H9 (cell line): Measurements from ENCODE around the gene KIF19. TPM values are rescaled to one million over a fixed set of nuclear protein-coding genes. Genes with fewer than 3 reads are reported as not detected.

ENCODE experiments used
- DNase-seq: peaks from one replicate; pipeline ENCODE4 v3.0.0-alpha.2; 2017
- H2AFZ ChIP-seq: one replicate; pipeline ENCODE4 v1.6.1; 2013; ENCODE audit warnings: mild to moderate bottlenecking, low read length, control low read depth, moderate library complexity
- H2AK5ac ChIP-seq: 2 replicates; pipeline ENCODE4 v1.6.1; 2013; ENCODE audit warnings: low read length, control low read depth, mixed read lengths; ENCODE audit not compliant: insufficient read length
- H2BK120ac ChIP-seq: one replicate; pipeline ENCODE4 v1.6.1; 2013; ENCODE audit warnings: low read depth, mild to moderate bottlenecking, low read length, control low read depth, inconsistent platforms; ENCODE audit not compliant: poor library complexity, severe bottlenecking
- H2BK12ac ChIP-seq: 2 replicates; pipeline ENCODE4 v1.6.1; 2013; ENCODE audit warnings: low read length, control low read depth, mixed read lengths, low read depth; ENCODE audit not compliant: insufficient read length
- H2BK15ac ChIP-seq: 2 replicates; pipeline ENCODE4 v1.6.1; 2013; ENCODE audit warnings: low read depth, low read length, control low read depth
- H2BK20ac ChIP-seq: one replicate; pipeline ENCODE4 v1.6.1; 2013; ENCODE audit warnings: low read depth, mild to moderate bottlenecking, low read length, control low read depth, inconsistent platforms; ENCODE audit not compliant: poor library complexity, severe bottlenecking
- H2BK5ac ChIP-seq: 2 replicates; pipeline ENCODE4 v1.6.1; 2013; ENCODE audit warnings: low read length, control low read depth, mixed read lengths; ENCODE audit not compliant: insufficient read length
- H3K14ac ChIP-seq: 2 replicates; pipeline ENCODE4 v1.6.1; 2013; ENCODE audit warnings: low read length, control low read depth; ENCODE audit not compliant: insufficient read depth
- H3K18ac ChIP-seq: 2 replicates; pipeline ENCODE4 v1.6.1; 2013; ENCODE audit warnings: low read depth, mild to moderate bottlenecking, mixed read lengths, low read length, control low read depth; ENCODE audit not compliant: insufficient read length
- H3K23ac ChIP-seq: 2 replicates; pipeline ENCODE4 v1.6.1; 2013; ENCODE audit warnings: low read length, control low read depth, mixed read lengths, low read depth; ENCODE audit not compliant: insufficient read length
- H3K23me2 ChIP-seq: 2 replicates; pipeline ENCODE4 v1.6.1; 2013; ENCODE audit warnings: low read depth, mild to moderate bottlenecking, mixed read lengths, low read length, control low read depth; ENCODE audit not compliant: insufficient read length, poor library complexity, severe bottlenecking
- H3K27ac ChIP-seq: 2 replicates; pipeline ENCODE4 v1.5.1; 2013; ENCODE audit warnings: low read length, control low read depth, mixed read lengths, low read depth; ENCODE audit not compliant: insufficient read length
- H3K27me3 ChIP-seq: 2 replicates; pipeline ENCODE4 v1.6.1; 2013; ENCODE audit warnings: low read length, control low read depth, inconsistent platforms; ENCODE audit not compliant: insufficient read depth
- H3K4ac ChIP-seq: 2 replicates; pipeline ENCODE4 v1.6.1; 2013; ENCODE audit warnings: low read depth, mild to moderate bottlenecking, control low read depth, inconsistent platforms, low read length, moderate library complexity
- H3K4me1 ChIP-seq: 2 replicates; pipeline ENCODE4 v1.6.1; 2013; ENCODE audit warnings: low read length, control low read depth, inconsistent platforms; ENCODE audit not compliant: insufficient read depth
- H3K4me2 ChIP-seq: 2 replicates; pipeline ENCODE4 v1.6.1; 2013; ENCODE audit warnings: low read length, control low read depth, mixed read lengths; ENCODE audit not compliant: insufficient read length, insufficient read depth
- H3K56ac ChIP-seq: 2 replicates; pipeline ENCODE4 v1.6.1; 2013; ENCODE audit warnings: low read depth, mild to moderate bottlenecking, mixed read lengths, low read length, control low read depth; ENCODE audit not compliant: insufficient read length
- H3K79me1 ChIP-seq: 2 replicates; pipeline ENCODE4 v1.6.1; 2013; ENCODE audit warnings: low read depth, mild to moderate bottlenecking, moderate library complexity, low read length, control low read depth, inconsistent platforms; ENCODE audit not compliant: insufficient read depth, poor library complexity, severe bottlenecking
- H3K79me2 ChIP-seq: 2 replicates; pipeline ENCODE4 v1.6.1; 2013; ENCODE audit warnings: low read length, control low read depth, inconsistent platforms; ENCODE audit not compliant: insufficient read depth
- H3K9ac ChIP-seq: 2 replicates; pipeline ENCODE4 v1.6.1; 2013; ENCODE audit warnings: low read length, control low read depth, mixed read lengths; ENCODE audit not compliant: insufficient read length; ENCODE audit errors: extremely low read depth
- H3K9me3 ChIP-seq: one replicate; pipeline ENCODE4 v1.6.1; 2013; ENCODE audit warnings: low read depth, low read length, inconsistent platforms; ENCODE audit not compliant: control insufficient read depth
- H3T11ph ChIP-seq: one replicate; pipeline ENCODE4 v1.6.1; 2013; ENCODE audit warnings: mild to moderate bottlenecking, low read length, control low read depth, inconsistent platforms
- H4K20me1 ChIP-seq: one replicate; pipeline ENCODE4 v1.6.1; 2013; ENCODE audit not compliant: control insufficient read depth, insufficient read length, insufficient read depth
- H4K5ac ChIP-seq: 2 replicates; pipeline ENCODE4 v1.6.1; 2013; ENCODE audit warnings: low read depth, mild to moderate bottlenecking, mixed read lengths, low read length, control low read depth; ENCODE audit not compliant: insufficient read length
- H4K8ac ChIP-seq: replicated peaks from 2 replicates; pipeline ENCODE4 v1.6.1; 2013; ENCODE audit warnings: low read length, control low read depth, mixed read lengths, low read depth; ENCODE audit not compliant: insufficient read length
- H4K91ac ChIP-seq: 2 replicates; pipeline ENCODE4 v1.6.1; 2013; ENCODE audit warnings: low read depth, mild to moderate bottlenecking, moderate library complexity, mixed read lengths, low read length, control low read depth; ENCODE audit not compliant: insufficient read length
- H3K27ac Mint-ChIP-seq, 3 experiments: 2 replicates in 2 of 3; 3 replicates in 1 of 3; pipeline ENCODE4 v1.8.0; 2020 to 2021; ENCODE audit warnings: mixed read lengths in 3 of 3, mild to moderate bottlenecking in 1 of 3, moderate library complexity in 1 of 3
- H3K27me3 Mint-ChIP-seq: 2 replicates; pipeline ENCODE4 v1.8.0; 2021; ENCODE audit warnings: low read depth, mild to moderate bottlenecking, moderate library complexity, mixed read lengths
- H3K36me3 Mint-ChIP-seq, 3 experiments: 2 replicates in 2 of 3; 3 replicates in 1 of 3; pipeline ENCODE4 v1.8.0; 2020 to 2021; ENCODE audit warnings: low read depth in 3 of 3, mixed read lengths in 3 of 3; ENCODE audit not compliant: insufficient read depth in 1 of 3
- H3K4me1 Mint-ChIP-seq, 2 experiments: 2 replicates each; pipeline ENCODE4 v1.8.0; 2020; ENCODE audit warnings: mixed read lengths in 2 of 2
- H3K4me3 Mint-ChIP-seq, 2 experiments: 2 replicates in 1 of 2; 3 replicates in 1 of 2; pipeline ENCODE4 v1.8.0; 2020 to 2021; ENCODE audit warnings: mild to moderate bottlenecking in 2 of 2, mixed read lengths in 2 of 2, moderate library complexity in 1 of 2
- H3K9me3 Mint-ChIP-seq, 2 experiments: 2 replicates in 1 of 2; 3 replicates in 1 of 2; pipeline ENCODE4 v1.8.0; 2020; ENCODE audit warnings: mild to moderate bottlenecking in 2 of 2, mixed read lengths in 2 of 2, moderate library complexity in 1 of 2
- CTCF ChIP-seq: fragments of 200-600 bp; sonication (generic); conservative IDR thresholded peaks from 3 replicates; pipeline ENCODE4 v1.8.0; 2021; ENCODE audit warnings: antibody characterized with exemption, mild to moderate bottlenecking
- WGBS: extraction: QIAGEN DNeasy Blood & Tissue Kit; methylation state at CpG from one replicate; pipeline ENCODE4 v1.1.7; 2013; ENCODE audit warnings: missing lambda C conversion rate, low lambda C conversion rate, mixed read lengths; ENCODE audit not compliant: insufficient read length; ENCODE audit errors: extremely low coverage; 5-methylcytosine and 5-hydroxymethylcytosine counted together
- total RNA-seq: library from RNA; stranded (reverse); gene quantifications from 2 replicates; pipeline ENCODE4 v1.2.1, GENCODE V29; 2021

The KIF19 gene
- total RNA-seq, 1 experiment from 2014 or later = 0.13 TPM

DNA sequence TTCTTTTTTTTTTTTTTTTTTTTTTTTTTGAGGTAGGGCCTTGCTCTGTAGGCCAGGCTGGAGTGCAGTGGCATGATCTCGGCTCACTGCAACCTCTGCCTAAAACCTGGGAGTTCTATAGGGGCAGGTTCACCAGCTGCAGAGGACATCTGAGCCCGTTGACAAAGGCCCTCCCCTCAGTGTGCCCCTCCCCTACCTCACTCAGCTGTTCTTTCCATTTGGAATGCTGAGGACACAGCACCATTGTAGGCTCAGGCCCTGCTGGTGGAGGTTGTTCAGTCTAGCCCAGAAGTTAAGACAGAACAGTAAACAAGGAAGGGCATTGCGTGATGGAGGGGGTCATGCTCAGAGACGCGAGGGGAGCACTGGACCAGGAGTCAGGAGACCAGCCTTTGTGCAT, 21.8 kb upstream of the KIF19 start:
- Histone ChIP-seq H3K18ac (no peak overlapping the region), H3K14ac (no peak overlapping the region), H3K79me1 (no peaks in the 10 kb centered on the region), H2BK5ac (no peak overlapping the region), H4K91ac (no peak overlapping the region), H4K8ac (no peak overlapping the region), H4K20me1 (no peaks in the 10 kb centered on the region), H3K27me3 (no peaks in the 10 kb centered on the region), H3K4me1 (no peaks in the 10 kb centered on the region), H2BK12ac (no peak overlapping the region), H3K4ac (no peak overlapping the region), H2BK20ac (no peak overlapping the region), H3K56ac (no peak overlapping the region), H2AFZ (no peak overlapping the region), H2AK5ac (no peak overlapping the region), H3K27ac (no peak overlapping the region), H3K9ac (no peak overlapping the region), H2BK15ac (no peak overlapping the region), H4K5ac (no peak overlapping the region), H3K23me2 (no peaks in the 10 kb centered on the region), H3T11ph (no peak overlapping the region), H3K79me2 (no peaks in the 10 kb centered on the region), H3K23ac (no peak overlapping the region), H2BK120ac (no peak overlapping the region), H3K9me3 (no peaks in the 10 kb centered on the region), H3K4me2 (no peak overlapping the region)
- WGBS = no CpG with 5 or more reads among the region's 5 CpGs
- DNase-seq = peak; percentile 28
- TF ChIP-seq CTCF = no peak
- no peak overlapping the region; a peak in 1 of 5 replicates for H3K4me3 Mint-ChIP-seq
- H3K9me3 Mint-ChIP-seq = no peaks in the 10 kb centered on the region; a peak in 2 of 5 replicates
- H3K36me3 Mint-ChIP-seq = no peaks in the 10 kb centered on the region
- H3K27me3 Mint-ChIP-seq = peaks cover 12% of the 10 kb centered on the region
- peaks cover under 1 to 7% of the 10 kb centered on the region in 2 experiments; a peak in 3 of 4 replicates for H3K4me1 Mint-ChIP-seq
- no peak overlapping the region for H3K27ac Mint-ChIP-seq
